Loucy (cell line): ENCODE results near the gene SPSB1.

Experiments
- CTCF ChIP-seq: fragments of 200-600 bp; sonication (generic); conservative IDR thresholded peaks from 2 replicates; pipeline ENCODE4 v1.5.1; 2014; ENCODE audit warnings: mild to moderate bottlenecking, antibody characterized with exemption, low read length
- EZH2phosphoT487 ChIP-seq: fragments of 200-600 bp; IDR thresholded peaks from 2 replicates; pipeline ENCODE4 v1.6.1; 2018; ENCODE audit warnings: antibody characterized with exemption, mild to moderate bottlenecking, moderate library complexity, borderline replicate concordance

- TF ChIP-seq CTCF (no peak), EZH2phosphoT487 (no peak)
Measured at GRCh38 chr1:9253453-9254105, 39.1 kb upstream of the SPSB1 start.
